ENCODE measurements around the gene EIF4E1B.

EIF4E1B gene

DNA sequence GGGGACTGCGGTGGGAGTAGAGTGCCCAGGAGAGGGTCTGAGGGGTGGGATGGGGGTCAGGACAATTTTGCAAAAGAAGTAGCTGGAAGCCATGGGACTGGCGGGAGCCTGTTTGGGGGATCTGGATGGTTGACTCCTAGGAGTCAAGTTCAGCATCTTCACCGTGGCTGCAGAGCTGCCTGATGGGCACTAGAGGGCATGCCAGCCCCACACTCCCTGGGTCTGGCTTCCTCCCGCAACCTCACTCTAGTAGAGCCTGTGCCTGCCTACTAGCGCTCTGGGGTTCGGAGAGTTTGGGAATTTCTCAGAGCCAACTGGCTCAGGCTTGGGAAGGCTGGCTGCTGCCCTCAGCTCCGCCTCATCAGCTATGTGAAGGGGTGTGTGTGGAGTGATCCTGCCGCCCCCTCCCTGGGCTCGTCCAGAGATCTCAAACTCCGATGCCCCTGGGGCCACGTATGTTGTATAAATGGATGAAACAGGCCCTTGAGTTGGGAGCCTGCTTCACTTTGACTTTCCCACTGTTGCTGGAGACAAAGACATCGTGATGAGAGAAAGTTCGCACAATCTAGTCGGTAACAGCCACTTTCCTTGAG is 27.6 kb downstream of the EIF4E1B start:
- Histone ChIP-seq H3K36me3 (ENCODE audit: insufficient read depth, low read length) (no peaks in the 10 kb centered on the region), H3K9me3 (ENCODE audit: insufficient read depth, low read depth, low read length) (no peaks in the 10 kb centered on the region), H3F3A (ENCODE audit: low read depth) (no peaks in the 10 kb centered on the region), H3K9me2 (replicated peaks; ENCODE audit: low read depth, low read length) (no peaks in the 10 kb centered on the region), H3K27me3 (ENCODE audit: insufficient read depth, low read length, poor library complexity, severe bottlenecking) (no peaks in the 10 kb centered on the region), H4K20me1 (ENCODE audit: insufficient read depth, low read length, poor library complexity, severe bottlenecking) (no peaks in the 10 kb centered on the region), H3K4me3 (ENCODE audit: low read length, poor library complexity, severe bottlenecking) (no peak overlapping the region), H3K4me2 (ENCODE audit: low read depth, low read length, poor library complexity, severe bottlenecking) (no peak overlapping the region), H3K9ac (ENCODE audit: low read depth, low read length, poor library complexity, severe bottlenecking) (no peak overlapping the region), H3K4me1 (ENCODE audit: insufficient read depth, low read length, poor library complexity, severe bottlenecking) (no peaks in the 10 kb centered on the region), H2AFZ (ENCODE audit: low read length) (no peak overlapping the region), H3K79me2 (ENCODE audit: insufficient read depth, low read length) (no peaks in the 10 kb centered on the region)
- TF ChIP-seq EZH2phosphoT487 (IDR thresholded peaks at IDR 0.05; ENCODE audit: borderline replicate concordance), result no peak
- peak; percentile 60 for TF ChIP-seq CTCF (conservative IDR thresholded peaks at IDR 0.05; ENCODE audit: low read length)

DNA sequence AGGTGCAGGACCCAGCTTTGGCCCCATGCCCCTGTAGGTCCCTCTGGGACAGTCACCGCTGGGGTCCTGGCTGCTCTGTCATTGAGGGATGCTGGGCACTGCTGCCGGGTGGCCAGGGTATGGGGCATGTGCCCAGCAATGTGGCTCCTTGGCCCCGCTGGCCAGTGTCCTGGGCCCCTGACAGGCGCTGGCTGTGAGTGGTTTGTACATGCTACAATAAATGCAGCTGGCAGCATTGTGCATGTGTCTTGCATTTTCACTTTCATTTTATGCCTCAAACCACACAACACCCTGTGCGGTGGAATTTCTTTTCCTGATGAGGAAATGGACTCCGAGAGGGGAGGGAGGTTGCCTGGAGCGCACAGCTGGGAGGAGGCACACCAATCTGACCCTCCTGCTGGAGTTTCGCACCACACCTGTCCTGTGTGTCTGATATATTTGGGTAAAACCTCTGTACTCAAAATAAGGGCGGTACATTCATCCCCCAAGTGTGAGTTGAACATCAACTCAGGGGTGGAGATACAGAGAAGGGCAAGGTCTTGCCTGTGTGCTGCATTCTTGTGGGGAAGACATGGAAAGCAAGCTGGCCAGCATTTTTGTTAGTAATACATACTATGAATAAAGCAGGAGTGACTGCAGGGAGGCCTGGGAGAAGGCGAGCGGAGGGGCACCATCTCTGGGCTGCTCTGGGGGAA is 28.5 kb downstream of the EIF4E1B start:
- H3K79me2 ChIP-seq (ENCODE audit: insufficient read depth, low read length), result no peaks in the 10 kb centered on the region
- H3K9ac ChIP-seq (ENCODE audit: low read depth, low read length, poor library complexity, severe bottlenecking), result no peak overlapping the region
- no peaks in the 10 kb centered on the region for H3K9me3 ChIP-seq (ENCODE audit: insufficient read depth, low read depth, low read length)
- H3K36me3 ChIP-seq (ENCODE audit: insufficient read depth, low read length), result no peaks in the 10 kb centered on the region
- H3F3A ChIP-seq (ENCODE audit: low read depth), result no peaks in the 10 kb centered on the region
- H2AFZ ChIP-seq (ENCODE audit: low read length), result no peak overlapping the region
- no peak overlapping the region for H3K4me2 ChIP-seq (ENCODE audit: low read depth, low read length, poor library complexity, severe bottlenecking)
- TF ChIP-seq EZH2phosphoT487 (IDR thresholded peaks at IDR 0.05; ENCODE audit: borderline replicate concordance) (no peak), CTCF (conservative IDR thresholded peaks at IDR 0.05; ENCODE audit: low read length) (no peak)
- no peaks in the 10 kb centered on the region for H3K4me1 ChIP-seq (ENCODE audit: insufficient read depth, low read length, poor library complexity, severe bottlenecking)
- no peaks in the 10 kb centered on the region for H3K9me2 ChIP-seq (replicated peaks; ENCODE audit: low read depth, low read length)
- H3K4me3 ChIP-seq (ENCODE audit: low read length, poor library complexity, severe bottlenecking), result no peak overlapping the region
- H3K27me3 ChIP-seq (ENCODE audit: insufficient read depth, low read length, poor library complexity, severe bottlenecking), result no peaks in the 10 kb centered on the region
- H4K20me1 ChIP-seq (ENCODE audit: insufficient read depth, low read length, poor library complexity, severe bottlenecking), result no peaks in the 10 kb centered on the region

- no peaks in the 10 kb centered on the region for H3K9me3 ChIP-seq (ENCODE audit: insufficient read depth, low read depth, low read length)
- no peaks in the 10 kb centered on the region for H3K4me1 ChIP-seq (ENCODE audit: insufficient read depth, low read length, poor library complexity, severe bottlenecking)
- no peaks in the 10 kb centered on the region for H4K20me1 ChIP-seq (ENCODE audit: insufficient read depth, low read length, poor library complexity, severe bottlenecking)
- no peaks in the 10 kb centered on the region for H3K27me3 ChIP-seq (ENCODE audit: insufficient read depth, low read length, poor library complexity, severe bottlenecking)
- no peaks in the 10 kb centered on the region for H3K79me2 ChIP-seq (ENCODE audit: insufficient read depth, low read length)
- H3K9ac ChIP-seq (ENCODE audit: low read depth, low read length, poor library complexity, severe bottlenecking), result no peak overlapping the region
- TF ChIP-seq CTCF (conservative IDR thresholded peaks at IDR 0.05; ENCODE audit: low read length) (no peak), EZH2phosphoT487 (IDR thresholded peaks at IDR 0.05; ENCODE audit: borderline replicate concordance) (no peak)
- H3K9me2 ChIP-seq (replicated peaks; ENCODE audit: low read depth, low read length), result no peaks in the 10 kb centered on the region
- H3K4me3 ChIP-seq (ENCODE audit: low read length, poor library complexity, severe bottlenecking), result no peak overlapping the region
- no peak overlapping the region for H2AFZ ChIP-seq (ENCODE audit: low read length)
- no peak overlapping the region for H3K4me2 ChIP-seq (ENCODE audit: low read depth, low read length, poor library complexity, severe bottlenecking)
- no peaks in the 10 kb centered on the region for H3K36me3 ChIP-seq (ENCODE audit: insufficient read depth, low read length)
- no peaks in the 10 kb centered on the region for H3F3A ChIP-seq (ENCODE audit: low read depth)
Observed at GRCh38 chr5:176659512-176659839, 29.0 kb downstream of the EIF4E1B start.

Measured in Loucy (cell line).